Raji (cell line): ENCODE results near the gene SLC6A9.

Source experiments
- POLR2A ChIP-seq: IDR thresholded peaks from 2 replicates; pipeline ENCODE4 v1.6.1; 2011; ENCODE audit warnings: low read depth, low read length, control low read depth; ENCODE audit not compliant: insufficient read depth

The SLC6A9 gene

DNA sequence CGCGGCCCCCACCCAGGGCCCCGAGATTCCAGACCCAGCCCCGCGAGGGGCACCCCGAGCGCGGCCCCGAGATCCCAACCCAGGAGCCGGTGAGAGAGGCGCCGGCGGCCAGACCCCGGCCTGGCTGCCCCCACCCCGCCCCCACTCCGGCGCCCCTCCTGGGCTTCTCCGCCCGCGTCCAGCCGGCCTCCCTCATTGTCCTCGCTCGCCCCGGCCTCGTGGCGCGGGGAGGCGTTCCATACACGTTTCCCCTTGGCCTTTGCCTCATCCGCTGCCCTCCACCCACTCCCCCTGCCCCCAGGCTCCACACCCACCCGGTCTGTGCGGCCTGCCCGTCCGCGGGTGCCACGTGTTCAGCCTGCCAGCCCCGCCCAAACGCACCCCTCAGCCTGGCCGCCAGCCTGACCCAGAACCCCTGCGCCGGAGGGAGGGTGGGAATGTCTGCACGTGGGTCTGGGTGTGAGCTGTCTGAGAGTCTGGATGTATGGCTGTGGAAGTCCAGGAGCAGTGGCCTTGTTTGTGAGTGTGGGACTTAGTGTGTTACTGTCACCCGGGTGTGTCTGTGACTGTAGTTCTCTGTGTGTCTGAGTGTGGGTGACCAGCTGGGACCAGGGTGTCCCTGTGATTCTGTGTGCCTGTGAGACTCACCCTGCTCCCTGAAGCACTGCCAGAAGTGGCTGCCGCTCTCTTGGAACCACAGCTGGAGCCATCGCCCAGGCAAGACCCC lies 51.6 kb downstream of the SLC6A9 start:
- peak; percentile 43 for TF ChIP-seq POLR2A

DNA sequence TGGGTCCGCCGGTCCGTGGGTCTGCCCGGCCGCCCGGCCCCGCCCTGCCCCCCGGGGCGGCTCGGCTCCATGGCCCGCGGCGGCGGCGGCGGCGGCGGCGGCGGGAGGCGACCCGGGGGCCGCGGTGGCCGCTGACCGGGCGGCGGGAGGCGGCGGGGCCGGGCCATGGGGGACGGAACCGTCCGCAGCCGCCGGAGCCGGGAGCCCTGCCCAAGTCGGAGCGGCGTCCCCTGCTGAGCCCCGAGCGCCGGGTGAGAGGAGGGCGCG lies 52.1 kb downstream of the SLC6A9 start:
- no peak; the same call in 1 of the 2 replicates for TF ChIP-seq POLR2A

DNA sequence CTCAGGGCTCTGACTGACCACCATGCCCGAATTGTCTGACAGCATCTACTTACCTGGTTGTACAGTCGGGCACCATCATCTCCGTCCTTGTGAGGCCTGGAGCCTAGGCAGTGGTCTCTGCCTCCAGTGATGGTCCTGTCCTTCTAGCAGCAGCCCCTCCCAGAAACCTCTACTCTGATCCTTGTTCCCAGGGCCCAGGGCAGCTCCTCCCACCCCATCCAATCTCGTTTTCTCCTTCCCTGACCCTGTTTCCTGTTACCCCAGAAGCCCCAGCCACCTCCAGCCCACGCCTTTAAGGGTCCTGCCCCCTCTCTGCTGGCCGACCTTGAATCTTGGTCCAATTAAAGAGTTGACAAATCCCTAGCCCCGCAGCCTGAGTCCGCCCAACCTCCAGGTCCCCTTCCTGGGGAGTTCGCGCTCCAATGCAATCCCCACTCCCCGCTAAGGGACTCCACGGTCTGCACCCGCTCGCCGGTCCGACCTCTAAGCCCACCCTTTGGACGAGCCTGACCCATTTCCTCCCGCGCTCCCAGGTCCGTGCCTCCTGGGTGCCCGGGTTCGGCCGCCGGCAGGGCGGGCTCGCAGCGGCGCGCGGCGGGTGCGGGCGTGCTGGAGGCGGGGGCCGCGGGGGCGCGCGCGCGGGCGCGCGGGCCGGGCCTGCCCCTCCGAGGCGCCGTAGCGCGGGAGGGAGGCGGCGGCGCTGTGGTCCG lies 52.6 kb downstream of the SLC6A9 start, which contains the start of gene B4GALT2:
Gene B4GALT2 (plus strand): TSS at position 660 of the 710 bp plus-strand sequence. CDS start 1,951 bp downstream, outside the sequence.
- peak; percentile 40 for TF ChIP-seq POLR2A

DNA sequence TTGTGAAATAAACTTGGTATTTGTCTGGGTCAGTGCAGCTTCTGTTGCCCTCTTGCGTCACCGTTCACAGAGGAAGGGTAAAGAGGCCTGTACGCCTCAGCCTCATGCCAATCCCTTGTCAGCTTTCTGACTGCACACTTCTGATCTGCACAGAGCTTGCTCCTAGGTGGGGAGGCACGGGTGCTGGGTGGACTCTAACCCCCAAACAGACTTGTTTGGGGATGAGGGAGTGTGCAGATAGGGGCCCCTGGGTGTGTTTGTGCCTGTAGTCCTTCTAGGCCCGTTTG lies 53.1 kb downstream of the SLC6A9 start:
- TF ChIP-seq POLR2A: peak; percentile 9; the same call in 1 of the 2 replicates

DNA sequence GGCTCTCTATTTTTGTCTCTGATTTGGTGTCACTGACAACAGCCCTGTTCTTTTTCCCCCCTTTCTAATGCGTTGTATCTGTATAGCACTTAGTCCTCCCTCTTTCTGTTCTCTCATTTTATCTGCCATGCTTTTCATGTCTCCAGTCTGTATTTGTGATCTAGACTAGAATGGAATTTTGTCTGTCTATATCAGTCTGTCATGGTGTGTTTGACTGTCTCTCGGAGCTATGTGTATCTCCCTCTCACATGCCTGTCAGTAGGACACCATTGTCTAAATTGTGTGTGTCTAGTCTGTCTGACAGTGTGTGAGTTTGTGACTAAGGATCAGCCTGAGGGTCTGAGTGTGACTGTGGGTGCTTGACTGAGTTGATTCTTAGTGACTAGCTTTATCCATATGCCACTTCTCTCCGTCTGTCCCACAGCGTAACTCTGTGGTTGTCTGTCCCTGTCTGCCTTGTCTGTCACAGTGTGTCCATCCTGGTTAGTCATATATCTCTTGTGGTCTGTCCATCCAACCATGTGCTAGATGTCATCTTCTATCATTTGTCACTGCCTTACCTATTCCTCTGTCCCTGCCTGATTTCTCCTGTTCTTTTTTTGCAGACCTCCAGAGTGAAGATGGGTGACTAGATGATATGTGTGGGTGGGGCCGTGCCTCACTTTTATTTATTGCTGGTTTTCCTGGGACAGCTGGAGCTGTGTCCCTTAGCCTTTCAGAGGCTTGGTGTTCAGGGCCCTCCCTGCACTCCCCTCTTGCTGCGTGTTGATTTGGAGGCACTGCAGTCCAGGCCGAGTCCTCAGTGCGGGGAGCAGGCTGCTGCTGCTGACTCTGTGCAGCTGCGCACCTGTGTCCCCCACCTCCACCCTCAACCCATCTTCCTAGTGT lies 53.6 kb downstream of the SLC6A9 start:
- peak; percentile 13 for TF ChIP-seq POLR2A

DNA sequence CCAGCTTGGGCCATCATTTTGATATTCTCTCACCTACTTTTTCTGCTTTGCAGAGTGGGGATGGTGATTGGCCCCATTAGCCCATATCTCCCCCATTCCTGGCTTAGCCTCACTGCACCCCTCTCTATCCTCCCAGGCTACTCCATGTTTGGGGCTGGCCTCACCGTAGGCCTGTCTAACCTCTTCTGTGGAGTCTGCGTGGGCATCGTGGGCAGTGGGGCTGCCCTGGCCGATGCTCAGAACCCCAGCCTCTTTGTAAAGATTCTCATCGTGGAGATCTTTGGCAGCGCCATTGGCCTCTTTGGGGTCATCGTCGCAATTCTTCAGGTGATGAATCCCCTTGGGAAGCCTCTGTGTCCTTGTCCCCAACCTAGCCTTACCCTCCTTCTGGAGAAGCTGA lies 54.4 kb downstream of the SLC6A9 start:
- TF ChIP-seq POLR2A: no peak

DNA sequence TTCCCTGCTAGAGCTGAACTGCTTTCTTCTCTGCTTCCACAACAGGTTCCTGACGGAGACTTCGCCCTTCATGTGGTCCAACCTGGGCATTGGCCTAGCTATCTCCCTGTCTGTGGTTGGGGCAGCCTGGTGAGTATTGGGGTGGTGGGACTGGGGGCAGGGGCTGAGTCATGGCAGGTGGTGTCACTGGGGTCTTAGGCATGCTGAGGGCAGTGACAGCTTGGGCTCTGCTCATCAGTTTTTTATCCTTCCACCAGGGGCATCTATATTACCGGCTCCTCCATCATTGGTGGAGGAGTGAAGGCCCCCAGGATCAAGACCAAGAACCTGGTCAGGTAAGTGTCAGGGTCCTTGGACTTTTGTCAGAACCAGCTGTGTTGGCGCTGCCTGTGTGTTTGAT lies 55.2 kb downstream of the SLC6A9 start:
- TF ChIP-seq POLR2A: no peak

DNA sequence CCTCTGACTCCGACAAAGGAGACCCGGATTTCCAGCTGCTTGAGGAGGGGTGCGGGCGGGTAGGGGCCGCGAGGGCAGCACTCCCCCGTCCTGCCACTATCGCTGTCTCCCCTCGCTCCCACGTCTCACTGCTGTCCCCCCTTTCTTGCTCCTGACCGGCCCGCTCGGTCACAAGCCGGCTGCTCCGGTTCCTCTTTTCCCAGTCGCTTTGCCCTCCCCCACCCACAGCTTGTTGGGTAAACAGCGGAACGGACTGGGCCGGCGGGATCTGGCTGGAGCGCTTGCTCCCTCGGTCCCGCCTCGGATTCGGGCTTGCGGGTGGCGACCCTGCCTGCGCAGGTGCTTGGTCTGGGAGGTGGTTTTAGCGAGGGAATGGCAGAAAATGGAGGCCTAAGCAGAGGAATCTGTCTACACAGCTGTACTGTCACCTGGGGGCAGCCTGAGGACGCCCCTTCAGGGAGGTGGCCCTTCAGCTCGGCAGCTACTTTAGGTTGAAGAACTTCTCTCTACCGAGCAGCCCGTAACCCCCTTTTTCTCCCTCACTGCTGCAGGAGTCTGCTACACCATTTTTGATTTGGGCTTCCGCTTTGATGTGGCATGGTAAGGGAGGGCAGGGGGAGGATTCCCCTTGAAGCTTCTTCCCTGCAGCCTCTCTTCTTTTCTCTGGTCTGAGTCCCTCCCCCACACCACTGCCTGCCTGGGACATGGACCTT lies 55.9 kb downstream of the SLC6A9 start:
- no peak; the same call in 1 of the 2 replicates for TF ChIP-seq POLR2A

DNA sequence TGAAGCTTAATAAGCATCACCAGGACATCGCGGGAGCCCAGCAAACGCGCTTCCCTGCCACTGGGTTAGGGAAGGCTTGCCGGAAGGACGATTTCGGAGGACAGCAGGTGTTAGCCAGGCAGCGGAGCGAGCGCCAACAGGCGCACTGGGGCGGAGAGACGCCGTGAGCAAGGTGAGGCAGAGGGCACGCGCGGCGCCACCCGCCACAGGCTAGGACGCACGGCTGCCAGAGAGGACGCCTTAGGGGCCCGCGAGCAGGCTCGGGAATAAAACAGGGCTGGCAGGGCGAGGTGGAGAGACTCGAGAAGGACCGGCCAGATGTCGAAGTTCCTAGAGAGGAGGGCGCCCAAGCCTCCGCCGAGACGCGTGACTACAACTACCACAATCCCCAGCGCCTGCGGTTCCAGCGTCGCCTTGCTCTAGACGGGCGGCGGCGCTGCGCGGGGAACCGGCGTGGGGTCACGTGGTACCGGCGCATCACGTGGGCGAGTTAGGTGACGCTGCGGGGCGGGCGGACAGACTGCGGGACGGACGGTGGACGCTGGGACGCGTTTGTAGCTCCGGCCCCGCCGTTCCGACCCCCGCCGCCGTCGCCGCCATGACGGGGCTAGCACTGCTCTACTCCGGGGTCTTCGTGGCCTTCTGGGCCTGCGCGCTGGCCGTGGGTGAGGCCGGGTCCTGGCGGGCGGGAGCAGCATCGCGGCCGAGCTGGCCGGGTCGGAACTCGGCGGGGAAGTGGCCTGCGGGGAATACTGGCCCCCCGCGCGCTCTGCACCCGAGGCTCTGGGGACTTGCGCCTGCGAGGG lies 56.6 kb downstream of the SLC6A9 start, which contains the start of gene ATP6V0B:
Gene ATP6V0B (plus strand): TSS at position 518 of the 806 bp plus-strand sequence. CDS start 81 bp downstream, at position 599.
- TF ChIP-seq POLR2A: peak; percentile 87

DNA sequence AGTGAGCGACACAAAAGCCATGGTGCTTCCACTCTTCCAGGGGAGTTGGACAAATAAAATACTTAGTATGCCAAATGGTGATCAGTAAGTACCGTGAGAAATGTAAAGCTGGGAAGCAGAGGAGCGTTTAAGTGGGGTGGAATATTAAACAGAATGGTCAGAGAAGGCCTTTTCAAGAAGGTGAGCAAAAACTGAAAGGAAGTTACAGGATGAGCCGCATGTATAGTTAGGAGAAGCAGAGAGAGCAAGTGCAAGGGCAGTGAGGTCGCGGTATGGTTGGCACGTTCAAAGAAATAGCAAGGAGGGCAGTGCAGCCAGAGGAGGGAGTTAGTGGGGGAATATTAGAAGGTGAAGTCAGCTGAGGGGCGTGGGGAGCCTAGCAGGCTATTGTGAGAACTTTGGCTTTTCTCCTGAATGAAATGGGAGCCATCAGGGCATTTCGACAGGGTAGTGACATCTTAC lies 57.2 kb downstream of the SLC6A9 start:
- TF ChIP-seq POLR2A: no peak

DNA sequence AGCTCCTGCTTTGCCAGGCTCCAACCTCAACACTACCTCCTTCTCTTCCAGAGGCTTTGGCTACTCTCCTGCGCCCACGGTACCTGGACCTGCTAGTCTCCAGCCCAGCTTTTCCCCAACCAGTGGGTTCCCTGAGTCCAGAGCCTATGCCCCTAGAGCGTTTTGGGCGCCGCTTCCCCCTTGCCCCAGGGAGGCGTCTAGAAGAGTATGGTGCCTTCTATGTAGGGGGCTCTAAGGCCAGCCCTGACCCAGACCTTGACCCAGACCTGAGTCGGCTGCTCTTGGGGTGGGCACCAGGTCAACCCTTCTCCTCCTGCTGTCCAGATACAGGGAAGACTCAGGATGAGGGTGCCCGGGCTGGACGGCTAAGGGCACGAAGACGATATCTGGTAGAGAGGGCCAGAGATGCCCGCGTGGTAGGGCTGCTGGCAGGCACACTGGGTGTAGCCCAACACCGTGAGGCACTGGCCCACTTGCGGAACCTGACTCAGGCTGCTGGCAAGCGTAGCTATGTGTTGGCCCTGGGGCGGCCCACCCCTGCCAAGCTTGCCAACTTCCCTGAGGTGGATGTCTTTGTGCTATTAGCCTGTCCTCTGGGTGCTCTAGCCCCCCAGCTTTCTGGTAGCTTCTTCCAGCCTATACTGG lies 59.8 kb downstream of the SLC6A9 start:
- TF ChIP-seq POLR2A: no peak

DNA sequence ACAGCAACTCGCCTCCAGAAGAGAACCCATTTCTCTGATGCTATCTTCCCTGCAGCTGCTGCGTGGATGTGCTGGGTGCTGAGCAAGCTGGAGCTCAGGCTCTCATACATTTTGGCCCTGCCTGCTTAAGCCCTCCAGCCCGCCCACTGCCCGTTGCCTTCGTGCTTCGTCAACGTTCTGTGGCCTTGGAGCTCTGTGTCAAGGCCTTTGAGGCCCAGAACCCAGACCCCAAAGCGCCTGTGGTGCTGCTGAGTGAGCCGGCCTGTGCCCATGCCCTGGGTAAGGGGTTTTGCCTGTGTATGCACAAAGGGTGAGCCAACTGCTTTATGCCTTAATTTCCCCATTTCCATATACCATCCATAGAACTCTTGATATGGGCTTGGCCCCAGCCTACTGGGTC lies 60.4 kb downstream of the SLC6A9 start:
- no peak for TF ChIP-seq POLR2A

DNA sequence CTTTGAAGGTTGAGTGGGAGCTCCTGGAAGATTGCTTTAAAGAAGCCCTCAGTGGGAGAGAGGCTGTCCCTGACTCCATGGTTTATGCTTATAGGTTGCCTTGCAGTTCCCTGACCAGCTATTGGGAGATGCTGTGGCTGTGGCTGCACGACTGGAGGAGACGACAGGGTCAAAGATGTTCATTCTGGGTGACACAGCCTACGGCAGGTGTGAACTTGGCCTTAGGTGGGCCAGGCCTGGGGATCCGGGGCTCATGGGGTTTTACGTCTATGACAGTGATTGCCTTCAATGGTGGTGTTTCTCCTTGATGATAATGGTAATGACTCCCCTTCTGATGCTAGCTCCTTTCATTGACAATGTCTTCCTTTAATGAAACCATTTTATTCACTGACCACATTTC lies 60.8 kb downstream of the SLC6A9 start:
- TF ChIP-seq POLR2A: no peak
